ACC112 (cell line): Measurements from ENCODE around the gene EPHA4.

Experiments used
- H2AFZ ChIP-seq: fragments of 200-600 bp; sonication (generic); one replicate; pipeline ENCODE4 v1.6.0; 2017; ENCODE audit warnings: antibody characterized with exemption, low read length; ENCODE audit not compliant: unreplicated experiment
- H3K27ac ChIP-seq: fragments of 200-600 bp; sonication (generic); 2 replicates; pipeline ENCODE4 v1.5.1; 2014; ENCODE audit warnings: low read depth, mild to moderate bottlenecking, antibody characterized with exemption, low read length, moderate library complexity
- H3K27me3 ChIP-seq: fragments of 200-600 bp; sonication (generic); 2 replicates; pipeline ENCODE4 v1.6.1; 2014; ENCODE audit warnings: mild to moderate bottlenecking, antibody characterized with exemption, low read length, moderate library complexity, mixed read lengths; ENCODE audit not compliant: insufficient read depth
- H3K36me3 ChIP-seq: fragments of 200-600 bp; sonication (generic); 2 replicates; pipeline ENCODE4 v1.6.1; 2016; ENCODE audit warnings: mild to moderate bottlenecking, antibody characterized with exemption, low read length, moderate library complexity, mixed read lengths; ENCODE audit not compliant: insufficient read depth
- H3K4me1 ChIP-seq: fragments of 200-600 bp; sonication (generic); one replicate; pipeline ENCODE4 v1.6.1; 2016; ENCODE audit warnings: low read length, mixed read lengths; ENCODE audit not compliant: insufficient read depth, unreplicated experiment, control insufficient read depth
- H3K4me3 ChIP-seq: fragments of 200-600 bp; sonication (generic); 2 replicates; pipeline ENCODE4 v1.5.1; 2014; ENCODE audit warnings: mild to moderate bottlenecking, low read depth, low read length
- H3K79me2 ChIP-seq: fragments of 200-600 bp; sonication (generic); one replicate; pipeline ENCODE4 v1.6.0; 2016; ENCODE audit warnings: low read length; ENCODE audit not compliant: control insufficient read depth, unreplicated experiment, insufficient read depth

EPHA4 gene

GRCh38 chr2:221458578-221458977, 113.5 kb downstream of the EPHA4 start:
- Histone ChIP-seq H3K79me2 (no peaks in the 10 kb centered on the region), H3K4me1 (no peaks in the 10 kb centered on the region), H3K27ac (no peak overlapping the region), H3K4me3 (no peak overlapping the region), H3K36me3 (no peaks in the 10 kb centered on the region), H3K27me3 (no peaks in the 10 kb centered on the region), H2AFZ (no peak overlapping the region)

DNA sequence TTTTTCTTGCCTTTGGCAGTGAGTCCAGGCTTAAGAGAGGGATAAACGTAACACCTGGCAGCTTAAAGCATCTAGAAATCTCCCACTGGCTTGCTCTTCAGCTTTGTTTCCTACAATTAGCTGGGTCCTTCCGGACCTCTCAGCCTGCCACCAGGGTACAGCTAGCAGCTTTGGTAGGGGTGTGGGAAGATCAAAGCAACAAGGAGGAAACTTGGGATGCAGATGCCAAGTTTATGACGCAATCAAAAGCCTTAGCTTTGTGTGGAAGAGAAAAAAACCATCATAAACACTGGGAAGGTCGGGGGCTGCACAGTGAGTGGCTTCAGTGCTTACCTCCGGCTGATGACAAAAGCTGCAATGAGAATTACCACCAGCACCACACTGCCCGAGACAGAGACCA, 116.9 kb downstream of the EPHA4 start:
- H3K36me3 ChIP-seq: no peaks in the 10 kb centered on the region
- H3K27me3 ChIP-seq: no peaks in the 10 kb centered on the region
- H3K79me2 ChIP-seq: no peaks in the 10 kb centered on the region
- H3K4me3 ChIP-seq: no peak overlapping the region
- no peaks in the 10 kb centered on the region for H3K4me1 ChIP-seq
- no peak overlapping the region for H3K27ac ChIP-seq
- H2AFZ ChIP-seq: no peak overlapping the region

GRCh38 chr2:221454459-221455105, 117.5 kb downstream of the EPHA4 start:
- Histone ChIP-seq H3K79me2 (no peaks in the 10 kb centered on the region), H3K4me3 (no peak overlapping the region), H3K4me1 (no peaks in the 10 kb centered on the region), H3K27ac (no peak overlapping the region), H3K27me3 (no peaks in the 10 kb centered on the region), H3K36me3 (no peaks in the 10 kb centered on the region), H2AFZ (no peak overlapping the region)

GRCh38 chr2:221451862-221452788, 120.0 kb downstream of the EPHA4 start:
- H3K27ac ChIP-seq: no peak overlapping the region
- no peaks in the 10 kb centered on the region for H3K36me3 ChIP-seq
- no peaks in the 10 kb centered on the region for H3K79me2 ChIP-seq
- H3K4me3 ChIP-seq: no peak overlapping the region
- no peaks in the 10 kb centered on the region for H3K27me3 ChIP-seq
- H2AFZ ChIP-seq: no peak overlapping the region
- H3K4me1 ChIP-seq: no peaks in the 10 kb centered on the region

GRCh38 chr2:221450280-221450679, 121.8 kb downstream of the EPHA4 start:
- H3K79me2 ChIP-seq: no peaks in the 10 kb centered on the region
- H2AFZ ChIP-seq: no peak overlapping the region
- no peak overlapping the region for H3K27ac ChIP-seq
- no peaks in the 10 kb centered on the region for H3K4me1 ChIP-seq
- H3K4me3 ChIP-seq: no peak overlapping the region
- H3K27me3 ChIP-seq: no peaks in the 10 kb centered on the region
- no peaks in the 10 kb centered on the region for H3K36me3 ChIP-seq

DNA sequence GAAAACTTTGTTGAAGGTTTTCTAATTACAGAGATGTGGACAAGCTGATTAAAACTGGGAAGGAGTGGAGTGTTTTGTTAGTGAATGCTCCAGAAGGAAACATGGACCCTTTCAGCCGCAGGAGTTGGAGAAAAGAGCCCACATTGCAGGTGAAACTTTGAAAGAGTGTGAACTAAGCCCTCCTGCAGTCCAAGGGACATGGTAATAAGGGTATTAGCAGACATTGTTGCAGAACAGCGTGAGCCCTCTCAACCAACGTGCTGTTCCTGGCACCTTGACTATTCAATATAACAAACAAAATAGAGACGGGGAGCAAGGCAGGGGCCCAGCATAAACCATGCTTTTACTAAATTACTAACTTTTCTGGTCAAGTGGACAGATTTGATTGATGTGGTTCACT, 122.7 kb downstream of the EPHA4 start:
- peaks cover 1% of the 10 kb centered on the region for H3K4me1 ChIP-seq
- no peak overlapping the region for H2AFZ ChIP-seq
- H3K27me3 ChIP-seq: no peaks in the 10 kb centered on the region
- H3K36me3 ChIP-seq: no peaks in the 10 kb centered on the region
- no peak overlapping the region for H3K4me3 ChIP-seq
- H3K79me2 ChIP-seq: no peaks in the 10 kb centered on the region
- no peak overlapping the region for H3K27ac ChIP-seq

DNA sequence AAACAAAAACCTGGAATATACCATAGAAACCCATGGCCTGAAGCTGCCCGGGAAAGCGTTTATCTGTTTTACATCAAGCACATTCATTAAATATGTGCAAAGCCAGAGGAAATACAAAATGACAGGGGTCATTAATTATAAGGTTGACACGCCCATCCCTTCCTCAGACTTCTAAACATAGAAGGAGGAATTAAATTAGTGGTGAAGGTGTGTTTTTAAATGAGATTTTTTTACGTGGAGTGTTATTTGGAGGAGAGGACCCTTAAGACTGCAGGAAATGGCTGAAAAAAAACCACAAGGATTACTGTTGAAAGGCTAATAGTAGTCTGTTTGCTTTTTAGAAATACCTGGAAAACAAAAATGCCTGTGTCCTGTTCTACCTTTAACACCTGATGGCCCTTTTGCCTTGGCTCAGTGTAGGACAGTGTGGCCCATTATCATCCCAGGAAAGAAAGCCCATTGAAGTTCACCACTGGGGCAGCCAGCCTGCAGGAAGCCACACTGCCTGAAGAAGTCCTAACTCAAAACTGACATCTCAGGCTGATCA, 123.2 kb downstream of the EPHA4 start:
- H3K4me1 ChIP-seq: peaks cover 6% of the 10 kb centered on the region
- H3K27ac ChIP-seq: no peak overlapping the region
- H3K4me3 ChIP-seq: no peak overlapping the region
- H3K79me2 ChIP-seq: no peaks in the 10 kb centered on the region
- H3K36me3 ChIP-seq: no peaks in the 10 kb centered on the region
- H2AFZ ChIP-seq: no peak overlapping the region
- no peaks in the 10 kb centered on the region for H3K27me3 ChIP-seq

GRCh38 chr2:221448057-221448843, 123.9 kb downstream of the EPHA4 start:
- H3K36me3 ChIP-seq: no peaks in the 10 kb centered on the region
- H3K4me3 ChIP-seq: no peak overlapping the region
- peaks cover 10% of the 10 kb centered on the region for H3K4me1 ChIP-seq
- H3K79me2 ChIP-seq: no peaks in the 10 kb centered on the region
- H2AFZ ChIP-seq: no peak overlapping the region
- no peak overlapping the region for H3K27ac ChIP-seq
- H3K27me3 ChIP-seq: no peaks in the 10 kb centered on the region

GRCh38 chr2:221447310-221447709, 124.8 kb downstream of the EPHA4 start:
- H3K27ac ChIP-seq: no peak overlapping the region
- no peaks in the 10 kb centered on the region for H3K79me2 ChIP-seq
- no peaks in the 10 kb centered on the region for H3K27me3 ChIP-seq
- H3K4me1 ChIP-seq: peaks cover 10% of the 10 kb centered on the region
- no peak overlapping the region for H3K4me3 ChIP-seq
- H2AFZ ChIP-seq: no peak overlapping the region
- H3K36me3 ChIP-seq: no peaks in the 10 kb centered on the region

GRCh38 chr2:221446140-221446539, 126.0 kb downstream of the EPHA4 start:
- Histone ChIP-seq H3K36me3 (no peaks in the 10 kb centered on the region), H3K27ac (no peak overlapping the region), H3K4me1 (peaks cover 10% of the 10 kb centered on the region), H3K79me2 (no peaks in the 10 kb centered on the region), H3K27me3 (no peaks in the 10 kb centered on the region), H3K4me3 (no peak overlapping the region), H2AFZ (no peak overlapping the region)
